OCI-LY1 (cell line): ENCODE data around the gene NWD2.

ENCODE experiments used
- H2AFZ ChIP-seq: fragments of 200-600 bp; sonication (generic), shearing (Covaris generic); 2 replicates; pipeline ENCODE4 v1.6.0; 2014; ENCODE audit warnings: antibody characterized with exemption, mild to moderate bottlenecking, low read length
- H3F3A ChIP-seq: fragments of 200-600 bp; sonication (generic), shearing (Covaris generic); 2 replicates; pipeline ENCODE4 v1.6.0; 2014; ENCODE audit warnings: mild to moderate bottlenecking, antibody characterized with exemption, low read length, moderate library complexity; ENCODE audit not compliant: insufficient read depth
- H3K27ac ChIP-seq: fragments of 200-600 bp; sonication (generic); 2 replicates; pipeline ENCODE4 v1.5.1; 2014; ENCODE audit warnings: low read length, mixed run types, mild to moderate bottlenecking, low read depth; ENCODE audit not compliant: poor library complexity, severe bottlenecking
- H3K27me3 ChIP-seq: fragments of 200-600 bp; sonication (generic); 2 replicates; pipeline ENCODE4 v1.6.0; 2014; ENCODE audit warnings: antibody characterized with exemption, mild to moderate bottlenecking, low read length, moderate library complexity; ENCODE audit not compliant: insufficient read depth
- H3K36me3 ChIP-seq: fragments of 200-600 bp; sonication (generic); 2 replicates; pipeline ENCODE4 v1.6.1; 2014; ENCODE audit warnings: mild to moderate bottlenecking, antibody characterized with exemption, low read length, moderate library complexity, mixed read lengths; ENCODE audit not compliant: insufficient read depth
- H3K4me1 ChIP-seq: fragments of 200-600 bp; sonication (generic); 2 replicates; pipeline ENCODE4 v1.5.1; 2014; ENCODE audit warnings: mild to moderate bottlenecking, low read length, moderate library complexity; ENCODE audit not compliant: insufficient read depth, severe bottlenecking
- H3K4me2 ChIP-seq: fragments of 200-600 bp; sonication (generic), shearing (Covaris generic); 2 replicates; pipeline ENCODE4 v1.6.1; 2014; ENCODE audit warnings: low read length
- H3K4me3 ChIP-seq: fragments of 200-600 bp; sonication (generic); 2 replicates; pipeline ENCODE4 v1.5.1; 2014; ENCODE audit warnings: low read length, low read depth, mild to moderate bottlenecking, mixed read lengths; ENCODE audit not compliant: poor library complexity, severe bottlenecking
- H3K79me2 ChIP-seq: fragments of 200-600 bp; shearing (Covaris generic); 2 replicates; pipeline ENCODE4 v1.6.1; 2016; ENCODE audit warnings: mixed run types, low read length, mixed read lengths; ENCODE audit not compliant: insufficient read depth
- H3K9ac ChIP-seq: fragments of 200-600 bp; sonication (generic), shearing (Covaris generic); 2 replicates; pipeline ENCODE4 v1.6.1; 2014; ENCODE audit warnings: mild to moderate bottlenecking, low read length, mixed read lengths
- H3K9me2 ChIP-seq: fragments of 200-600 bp; sonication (generic), shearing (Covaris generic); 2 replicates; pipeline ENCODE4 v1.6.1; 2014; ENCODE audit warnings: low read depth, mild to moderate bottlenecking, low read length, mixed read lengths
- H3K9me3 ChIP-seq: fragments of 200-600 bp; shearing (Covaris generic); 2 replicates; pipeline ENCODE4 v1.6.1; 2014; ENCODE audit warnings: low read length, mixed read lengths
- H4K20me1 ChIP-seq: fragments of 200-600 bp; sonication (generic), shearing (Covaris generic); 2 replicates; pipeline ENCODE4 v1.6.0; 2016; ENCODE audit warnings: mild to moderate bottlenecking, low read length; ENCODE audit not compliant: insufficient read depth
- CTCF ChIP-seq: fragments of 200-600 bp; sonication (generic), shearing (Covaris generic); IDR thresholded peaks from 2 replicates; pipeline ENCODE4 v1.5.1; 2017; ENCODE audit warnings: mild to moderate bottlenecking, antibody characterized with exemption, low read length, moderate library complexity, mixed read lengths
- EZH2 ChIP-seq: fragments of 200-600 bp; sonication (generic), shearing (Covaris generic); IDR thresholded peaks from 2 replicates; pipeline ENCODE4 v1.8.0; 2017; ENCODE audit warnings: borderline replicate concordance, mixed run types, mild to moderate bottlenecking, antibody characterized with exemption, low read length, moderate library complexity, mixed read lengths

Gene NWD2

GRCh38 chr4:37338972-37339371 is 94.4 kb downstream of the NWD2 start:
- Histone ChIP-seq H2AFZ (no peak overlapping the region), H4K20me1 (no peaks in the 10 kb centered on the region), H3K9me2 (no peaks in the 10 kb centered on the region), H3K9me3 (no peaks in the 10 kb centered on the region), H3K27ac (no peak overlapping the region), H3K9ac (no peak overlapping the region), H3K36me3 (no peaks in the 10 kb centered on the region), H3K27me3 (no peaks in the 10 kb centered on the region), H3K4me2 (no peak overlapping the region), H3K79me2 (no peaks in the 10 kb centered on the region), H3K4me1 (no peaks in the 10 kb centered on the region), H3F3A (no peaks in the 10 kb centered on the region), H3K4me3 (no peak overlapping the region)
- TF ChIP-seq EZH2 (no peak), CTCF (no peak)

- Histone ChIP-seq H3K9ac (no peak overlapping the region), H3K27me3 (no peaks in the 10 kb centered on the region; the same call in 1 of the 2 replicates), H4K20me1 (no peaks in the 10 kb centered on the region), H3K4me1 (no peaks in the 10 kb centered on the region), H3F3A (no peaks in the 10 kb centered on the region), H3K27ac (no peak overlapping the region), H3K4me3 (no peak overlapping the region), H3K9me3 (no peaks in the 10 kb centered on the region), H3K4me2 (no peak overlapping the region), H3K79me2 (no peaks in the 10 kb centered on the region), H3K36me3 (no peaks in the 10 kb centered on the region), H3K9me2 (no peaks in the 10 kb centered on the region), H2AFZ (no peak overlapping the region)
- no peak for TF ChIP-seq CTCF
- no peak for TF ChIP-seq EZH2
Measured at GRCh38 chr4:37358748-37359147, 114.2 kb downstream of the NWD2 start.

GRCh38 chr4:37359261-37359660 is 114.7 kb downstream of the NWD2 start:
- Histone ChIP-seq H3K4me2 (no peak overlapping the region), H3F3A (no peaks in the 10 kb centered on the region), H4K20me1 (no peaks in the 10 kb centered on the region), H3K27me3 (no peaks in the 10 kb centered on the region; the same call in 1 of the 2 replicates), H3K79me2 (no peaks in the 10 kb centered on the region), H3K9me3 (no peaks in the 10 kb centered on the region), H3K4me1 (no peaks in the 10 kb centered on the region), H3K9me2 (no peaks in the 10 kb centered on the region), H3K9ac (no peak overlapping the region), H3K4me3 (no peak overlapping the region), H2AFZ (no peak overlapping the region), H3K36me3 (no peaks in the 10 kb centered on the region), H3K27ac (no peak overlapping the region)
- no peak for TF ChIP-seq EZH2
- TF ChIP-seq CTCF = no peak
